SH-SY5Y (cell line): ENCODE data around the gene TUG1.

ENCODE experiments used
- GATA2 ChIP-seq: IDR thresholded peaks from 2 replicates; pipeline ENCODE4 v1.6.1; 2011; ENCODE audit warnings: mild to moderate bottlenecking, low read depth, low read length
- GATA3 ChIP-seq: IDR thresholded peaks from 2 replicates; pipeline ENCODE4 v1.6.1; 2011; ENCODE audit warnings: low read depth, mild to moderate bottlenecking, low read length, moderate library complexity

GRCh38 chr22:30946354-30946753 is 22.7 kb upstream of the TUG1 start:
- TF ChIP-seq GATA2 (no peak), GATA3 (no peak)
